Nephron (organoid): ENCODE results near the gene POU3F1.

Experiments
- H3K27ac Mint-ChIP-seq, 3 experiments: 2 replicates each; pipeline ENCODE4 v1.8.0; 2020; ENCODE audit warnings: mixed read lengths in 3 of 3, mild to moderate bottlenecking in 2 of 3, moderate library complexity in 1 of 3
- H3K27me3 Mint-ChIP-seq: 2 replicates; pipeline ENCODE4 v1.8.0; 2021; ENCODE audit warnings: low read depth, mild to moderate bottlenecking, moderate library complexity, mixed read lengths
- H3K36me3 Mint-ChIP-seq: 2 replicates; pipeline ENCODE4 v1.8.0; 2020; ENCODE audit warnings: low read depth, mixed read lengths
- H3K4me1 Mint-ChIP-seq: 2 replicates; pipeline ENCODE4 v1.8.0; 2020; ENCODE audit warnings: mixed read lengths
- H3K4me3 Mint-ChIP-seq, 3 experiments: 2 replicates each; pipeline ENCODE4 v1.8.0; 2020; ENCODE audit warnings: mild to moderate bottlenecking in 3 of 3, mixed read lengths in 3 of 3, moderate library complexity in 2 of 3
- H3K9me3 Mint-ChIP-seq: 2 replicates; pipeline ENCODE4 v1.8.0; 2020; ENCODE audit warnings: mixed read lengths
- TF ChIP-seq, protein P1 (sequence below), 3 experiments: fragments of 200-600 bp; sonication (generic); IDR thresholded peaks; one replicate each; pipeline ENCODE4 v1.5.0; 2021; ENCODE audit warnings: antibody characterized with exemption in 3 of 3; ENCODE audit not compliant: unreplicated experiment in 3 of 3

The POU3F1 gene

DNA sequence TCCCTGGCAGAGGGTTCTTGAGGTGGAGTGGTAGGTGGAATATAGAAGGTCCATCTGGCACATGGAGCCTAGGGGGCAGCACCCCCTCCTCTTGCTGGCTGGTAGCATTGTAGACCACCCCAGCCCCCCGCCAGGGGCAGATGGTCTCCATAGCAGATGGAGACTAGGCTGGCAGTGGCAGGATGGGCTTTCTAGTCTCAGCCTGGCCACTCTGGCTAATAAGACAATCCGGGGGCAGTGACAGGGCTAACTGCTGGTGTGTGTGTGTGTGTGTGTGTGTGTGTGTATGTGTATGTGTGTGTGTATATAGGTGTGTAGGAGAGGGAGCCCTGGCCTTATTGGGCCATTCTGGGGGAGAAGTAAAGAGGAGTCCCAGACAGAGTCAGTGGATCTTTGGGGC, 17.9 kb downstream of the POU3F1 start:
- no peaks in the 10 kb centered on the region for H3K9me3 Mint-ChIP-seq
- H3K4me3 Mint-ChIP-seq = peak overlapping the region; percentile 0 to 52 (median 35)
- peaks cover 3% of the 10 kb centered on the region for H3K27me3 Mint-ChIP-seq
- peaks cover 24% of the 10 kb centered on the region for H3K36me3 Mint-ChIP-seq
- H3K27ac Mint-ChIP-seq = peak overlapping the region in 2 of 3 experiments; percentile 73 to 84
- TF ChIP-seq, protein P1, sequence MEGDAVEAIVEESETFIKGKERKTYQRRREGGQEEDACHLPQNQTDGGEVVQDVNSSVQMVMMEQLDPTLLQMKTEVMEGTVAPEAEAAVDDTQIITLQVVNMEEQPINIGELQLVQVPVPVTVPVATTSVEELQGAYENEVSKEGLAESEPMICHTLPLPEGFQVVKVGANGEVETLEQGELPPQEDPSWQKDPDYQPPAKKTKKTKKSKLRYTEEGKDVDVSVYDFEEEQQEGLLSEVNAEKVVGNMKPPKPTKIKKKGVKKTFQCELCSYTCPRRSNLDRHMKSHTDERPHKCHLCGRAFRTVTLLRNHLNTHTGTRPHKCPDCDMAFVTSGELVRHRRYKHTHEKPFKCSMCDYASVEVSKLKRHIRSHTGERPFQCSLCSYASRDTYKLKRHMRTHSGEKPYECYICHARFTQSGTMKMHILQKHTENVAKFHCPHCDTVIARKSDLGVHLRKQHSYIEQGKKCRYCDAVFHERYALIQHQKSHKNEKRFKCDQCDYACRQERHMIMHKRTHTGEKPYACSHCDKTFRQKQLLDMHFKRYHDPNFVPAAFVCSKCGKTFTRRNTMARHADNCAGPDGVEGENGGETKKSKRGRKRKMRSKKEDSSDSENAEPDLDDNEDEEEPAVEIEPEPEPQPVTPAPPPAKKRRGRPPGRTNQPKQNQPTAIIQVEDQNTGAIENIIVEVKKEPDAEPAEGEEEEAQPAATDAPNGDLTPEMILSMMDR (IDR thresholded peaks at IDR 0.05; ENCODE audit: unreplicated experiment in 3 of 3) = peak in 1 of 3 experiments; percentile 18
- H3K4me1 Mint-ChIP-seq = peaks cover 41% of the 10 kb centered on the region

DNA sequence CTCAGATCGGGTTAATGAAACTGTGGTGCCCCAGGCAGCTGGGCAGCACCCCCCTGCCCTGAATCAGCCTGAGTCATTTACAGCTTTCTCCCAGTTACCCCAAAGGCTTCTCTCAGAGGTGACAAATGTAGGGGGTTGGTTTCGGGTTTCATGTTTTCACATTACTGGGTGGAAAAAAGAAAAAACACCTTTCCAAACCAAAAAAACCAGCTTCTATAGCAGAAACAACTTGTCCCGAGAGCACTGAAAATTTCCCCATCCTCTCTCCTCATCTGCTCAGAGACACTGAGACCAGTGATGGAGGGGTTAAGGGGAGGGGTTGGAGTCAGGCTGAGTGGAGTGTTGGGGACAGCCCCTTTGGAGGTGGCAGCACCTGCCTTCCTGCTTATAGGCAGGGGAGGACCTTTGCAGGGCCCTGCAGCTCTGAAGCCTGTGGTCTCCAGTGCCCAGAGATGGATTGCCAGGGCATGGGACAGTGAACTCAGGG, 18.4 kb downstream of the POU3F1 start:
- no peak overlapping the region for H3K27ac Mint-ChIP-seq
- peaks cover 3% of the 10 kb centered on the region for H3K27me3 Mint-ChIP-seq
- H3K4me3 Mint-ChIP-seq = no peak overlapping the region
- peaks cover 24% of the 10 kb centered on the region for H3K36me3 Mint-ChIP-seq
- H3K9me3 Mint-ChIP-seq = no peaks in the 10 kb centered on the region
- TF ChIP-seq, protein P1 (IDR thresholded peaks at IDR 0.05; ENCODE audit: unreplicated experiment in 3 of 3) = no peak
- peaks cover 41% of the 10 kb centered on the region for H3K4me1 Mint-ChIP-seq

DNA sequence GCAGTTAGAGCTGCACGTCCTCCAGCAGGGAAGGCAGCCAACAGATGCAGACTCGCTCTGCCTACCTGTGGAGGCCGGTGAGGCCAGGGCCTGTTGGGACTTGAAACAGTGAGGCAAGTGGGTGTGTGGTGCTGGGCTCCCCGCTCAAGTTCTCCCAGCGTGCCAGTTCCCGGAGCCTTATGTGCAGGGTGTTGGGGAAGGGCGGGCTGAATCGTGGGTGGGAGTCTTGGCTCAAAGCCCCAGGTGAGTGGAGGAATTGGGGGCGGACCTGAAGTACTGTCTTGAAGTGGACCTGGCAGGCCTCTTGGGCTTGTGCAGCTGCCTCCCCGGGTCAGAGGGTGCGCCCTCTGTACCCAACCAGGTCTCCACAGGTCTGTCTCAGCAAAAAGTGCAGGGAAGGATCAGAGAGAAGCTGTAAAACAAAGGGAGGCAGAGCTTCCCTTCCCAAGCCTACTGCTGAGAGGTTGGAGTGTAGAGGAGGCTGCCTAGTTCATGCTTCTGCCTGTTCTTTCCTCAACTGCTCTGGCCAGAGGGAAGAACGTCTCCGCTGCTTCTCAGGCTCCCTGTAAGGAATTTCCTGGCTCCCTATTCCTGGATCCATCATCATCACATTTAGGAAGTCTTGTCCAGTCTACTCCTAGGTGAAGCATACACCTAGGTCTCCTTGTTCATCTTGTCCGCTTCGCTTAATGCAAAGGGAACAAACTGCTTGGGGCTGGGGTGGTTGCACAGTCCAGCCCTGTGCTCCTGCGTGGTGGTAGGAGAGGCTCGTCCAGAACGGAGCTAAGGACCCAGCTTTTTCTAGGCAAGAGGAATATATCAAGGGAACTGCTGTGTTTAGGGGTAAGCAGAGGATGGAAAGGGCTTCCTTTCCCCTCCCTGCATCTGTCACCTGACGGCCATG, 19.1 kb downstream of the POU3F1 start:
- Mint-ChIP-seq H3K9me3 (no peaks in the 10 kb centered on the region), H3K27ac (peak overlapping the region in 2 of 3 experiments; percentile 9 to 15), H3K36me3 (peaks cover 30% of the 10 kb centered on the region), H3K27me3 (peaks cover 3% of the 10 kb centered on the region), H3K4me3 (peak overlapping the region in 1 of 3 experiments; percentile 44), H3K4me1 (peaks cover 41% of the 10 kb centered on the region)
- TF ChIP-seq, protein P1 (IDR thresholded peaks at IDR 0.05; ENCODE audit: unreplicated experiment in 3 of 3) = no peak

DNA sequence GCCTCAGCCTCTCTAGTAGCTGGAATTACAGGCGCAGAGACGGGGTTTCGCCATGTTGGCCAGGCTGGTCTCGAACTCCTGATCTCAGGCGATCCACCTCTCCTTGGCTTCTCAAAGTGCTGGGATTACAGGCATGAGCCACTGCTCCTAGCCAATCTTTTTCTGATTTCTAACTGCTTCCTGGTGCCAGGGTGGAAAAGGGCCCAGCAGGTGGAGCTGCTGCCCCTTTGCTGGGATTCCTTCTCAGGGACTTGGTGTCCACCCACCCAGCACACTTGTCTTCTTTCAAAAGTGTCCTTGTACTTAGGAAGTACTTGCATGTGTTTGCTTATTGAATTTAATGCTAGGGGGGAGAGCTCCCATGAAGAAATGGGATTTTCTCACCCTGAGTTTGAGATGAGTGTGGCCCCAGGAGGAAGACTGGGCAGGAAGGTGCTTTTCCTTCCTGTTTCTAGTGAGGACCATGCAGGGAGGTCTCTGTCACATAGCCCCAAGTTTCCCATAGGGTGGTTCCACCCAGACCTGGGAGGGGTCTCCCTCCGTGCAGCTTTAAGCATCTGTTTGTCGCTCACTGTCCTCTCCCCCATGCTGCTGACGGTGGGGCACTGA, 19.9 kb downstream of the POU3F1 start:
- peak overlapping the region; percentile 6 to 63 (median 15) for H3K27ac Mint-ChIP-seq
- H3K4me1 Mint-ChIP-seq = peaks cover 39% of the 10 kb centered on the region
- peaks cover 3% of the 10 kb centered on the region for H3K27me3 Mint-ChIP-seq
- H3K9me3 Mint-ChIP-seq = no peaks in the 10 kb centered on the region
- peaks cover 37% of the 10 kb centered on the region for H3K36me3 Mint-ChIP-seq
- H3K4me3 Mint-ChIP-seq = no peak overlapping the region
- TF ChIP-seq, protein P1 (IDR thresholded peaks at IDR 0.05; ENCODE audit: unreplicated experiment in 3 of 3) = peak; percentile 76 to 85 (median 82)

DNA sequence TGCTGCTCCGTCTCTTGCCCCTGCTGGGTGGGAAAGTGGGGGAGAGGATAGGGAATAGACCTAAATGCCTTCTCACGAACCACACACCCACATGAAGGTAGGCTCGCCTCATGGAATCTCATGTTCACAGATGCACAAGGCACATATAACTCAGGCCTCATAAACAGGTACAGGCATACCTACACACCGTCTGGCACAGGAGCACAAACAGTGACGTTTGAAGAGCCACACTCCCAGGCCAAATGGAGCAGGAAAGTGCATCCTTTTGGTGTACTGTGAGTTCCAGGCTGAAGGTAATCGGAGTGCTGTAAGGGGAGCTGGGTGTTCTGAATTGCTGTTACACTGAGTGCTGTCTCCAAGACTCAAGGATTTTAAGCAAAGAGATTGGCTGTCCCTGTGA, 20.9 kb downstream of the POU3F1 start:
- no peak overlapping the region for H3K27ac Mint-ChIP-seq
- TF ChIP-seq, protein P1 (IDR thresholded peaks at IDR 0.05; ENCODE audit: unreplicated experiment in 3 of 3) = no peak

More for the DNA sequence above, 20.9 kb downstream of the POU3F1 start:
- peaks cover 38% of the 10 kb centered on the region for H3K36me3 Mint-ChIP-seq
- H3K9me3 Mint-ChIP-seq = no peaks in the 10 kb centered on the region
- H3K27me3 Mint-ChIP-seq = peaks cover 3% of the 10 kb centered on the region
- peaks cover 34% of the 10 kb centered on the region for H3K4me1 Mint-ChIP-seq
- no peak overlapping the region for H3K4me3 Mint-ChIP-seq
